Muscle of arm (tissue), 12 donors: Measurements from ENCODE around the gene ZDHHC6. TPM values are rescaled to one million over a fixed set of nuclear protein-coding genes. Genes with fewer than 3 reads are reported as not detected.
"Not testable (repeated sequence)": the region's sequence is repeated elsewhere in the genome, so short reads cannot be mapped to it uniquely, and the experiment has no call there.

ENCODE experiments used
- DNase-seq: peaks from one replicate; pipeline ENCODE4 v3.0.0-alpha.2; 2013
- polyA plus RNA-seq, 12 donors: library from polyadenylated mRNA; unstranded; fragments of 120-200 nt; gene quantifications; one replicate each; pipeline ENCODE4 v1.2.1, GENCODE V29; 2013; ENCODE audit not compliant: insufficient read length in 12 of 12

ZDHHC6 gene
- polyA plus RNA-seq, 12 donors = 24.1 to 51.7 (median 34.6) TPM; not detected in 1

- DNase-seq = peak; percentile 6
Observed at GRCh38 chr10:112447620-112447928, 860 bp upstream of the ZDHHC6 start.

- DNase-seq = peak; percentile 6
Observed at GRCh38 chr10:112446055-112446854, 459 bp downstream of the ZDHHC6 start.

- no peak for DNase-seq
Observed at GRCh38 chr10:112442063-112442462, 4.7 kb downstream of the ZDHHC6 start.

- DNase-seq = no peak
Observed at GRCh38 chr10:112441520-112441919, 5.2 kb downstream of the ZDHHC6 start.

GRCh38 chr10:112438356-112438755, 8.4 kb downstream of the ZDHHC6 start:
- DNase-seq = no peak

GRCh38 chr10:112434988-112435619, 11.6 kb downstream of the ZDHHC6 start:
- peak; percentile 7 for DNase-seq

- no peak for DNase-seq
Observed at GRCh38 chr10:112433136-112433535, 13.6 kb downstream of the ZDHHC6 start.

GRCh38 chr10:112429654-112430230, 17.0 kb downstream of the ZDHHC6 start:
- DNase-seq = no peak

GRCh38 chr10:112429147-112429546, 17.6 kb downstream of the ZDHHC6 start:
- DNase-seq = no peak

GRCh38 chr10:112426111-112426510, 20.6 kb downstream of the ZDHHC6 start:
- no peak for DNase-seq

GRCh38 chr10:112424651-112425050, 22.1 kb downstream of the ZDHHC6 start:
- DNase-seq = no peak

GRCh38 chr10:112421731-112422130, 25.0 kb downstream of the ZDHHC6 start:
- DNase-seq = no peak

GRCh38 chr10:112412696-112413095, 34.0 kb downstream of the ZDHHC6 start:
- no peak for DNase-seq

GRCh38 chr10:112409755-112410154, 37.0 kb downstream of the ZDHHC6 start:
- no peak for DNase-seq

- DNase-seq = no peak
Observed at GRCh38 chr10:112409299-112409698, 37.4 kb downstream of the ZDHHC6 start.

GRCh38 chr10:112407696-112408095, 39.0 kb downstream of the ZDHHC6 start:
- no peak for DNase-seq

GRCh38 chr10:112406806-112407205, 39.9 kb downstream of the ZDHHC6 start:
- not testable (repeated sequence) for DNase-seq

- no peak for DNase-seq
Observed at GRCh38 chr10:112404617-112405016, 42.1 kb downstream of the ZDHHC6 start.

- DNase-seq = no peak
Observed at GRCh38 chr10:112402917-112403316, 43.8 kb downstream of the ZDHHC6 start.

GRCh38 chr10:112397592-112397991, 49.1 kb downstream of the ZDHHC6 start:
- no peak for DNase-seq

- DNase-seq = no peak
Observed at GRCh38 chr10:112395809-112396530, 50.7 kb downstream of the ZDHHC6 start.

GRCh38 chr10:112394475-112394875, 52.2 kb downstream of the ZDHHC6 start:
- no peak for DNase-seq

- DNase-seq = no peak
Observed at GRCh38 chr10:112393827-112394226, 52.9 kb downstream of the ZDHHC6 start.
